ENCODE measurements around the gene ZNF524.

DNA sequence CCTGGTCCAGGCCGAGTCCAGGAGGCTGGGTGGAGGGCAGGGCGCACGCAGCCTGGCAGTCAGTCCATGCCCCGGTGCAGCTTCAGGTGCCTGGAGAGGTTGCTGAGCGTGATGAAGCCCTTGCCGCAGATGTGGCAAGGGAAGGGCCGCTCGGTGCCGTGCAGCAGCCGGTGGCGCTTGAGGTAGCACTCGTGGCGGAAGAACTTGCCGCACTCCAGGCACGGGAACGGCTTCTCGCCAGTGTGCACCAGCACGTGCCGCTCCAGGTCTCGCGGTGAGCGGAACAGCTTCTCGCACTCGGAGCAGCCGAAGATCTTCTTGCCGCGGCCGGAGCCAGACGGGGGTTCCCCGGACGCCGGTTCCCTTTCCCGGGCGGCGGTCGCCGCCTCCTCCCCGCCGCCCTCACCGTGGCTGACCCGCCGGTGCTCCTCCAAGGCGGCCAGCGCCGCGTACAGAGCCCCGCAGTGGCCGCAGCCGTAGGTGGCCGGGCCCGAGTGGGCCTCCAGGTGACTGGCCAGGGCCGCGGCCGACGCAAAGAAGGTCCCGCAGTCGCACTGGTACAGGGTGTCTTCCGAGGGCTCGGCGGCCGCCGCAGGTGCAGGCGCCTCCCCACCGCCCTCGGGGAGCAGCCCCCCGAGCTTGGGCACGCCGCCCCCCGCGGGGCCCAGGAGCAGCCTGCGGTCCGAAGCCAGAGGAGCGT lies 7.5 kb upstream of the ZNF524 start:
- no peak for TF ChIP-seq CTCF (IDR thresholded peaks at IDR 0.05)
- no peak for TF ChIP-seq POLR2A (IDR thresholded peaks at IDR 0.05)
- no peak for TF ChIP-seq POLR2AphosphoS5 (IDR thresholded peaks at IDR 0.05)

Data from prostate gland (tissue), 2 donors.